ENCODE data around the gene CELSR1.

Gene CELSR1

DNA sequence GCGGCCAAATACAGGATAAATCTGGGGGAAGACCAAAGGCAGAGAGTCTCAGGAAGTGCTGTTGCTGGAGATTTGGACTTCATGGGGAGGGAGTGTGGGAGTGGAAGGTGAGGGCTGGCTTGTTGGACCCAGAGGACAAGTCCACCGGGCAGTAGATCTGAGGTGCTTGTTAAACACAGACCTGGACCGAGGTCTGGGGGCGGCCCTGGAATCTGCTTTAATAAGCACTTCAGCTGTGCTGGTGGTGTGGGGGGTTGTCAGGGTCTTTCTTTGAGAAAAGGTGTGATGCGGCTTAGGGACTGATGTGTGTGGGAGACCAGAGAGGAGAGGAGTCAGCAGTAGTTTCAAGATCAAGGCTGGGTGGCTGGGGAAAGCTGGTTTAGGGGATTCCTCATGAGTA lies 197.5 kb downstream of the CELSR1 start:
- Histone ChIP-seq H3K9ac (no peak overlapping the region), H3K4me1 (peaks cover 17% of the 10 kb centered on the region), H3K4me3 (no peak overlapping the region), H3K4me2 (no peak overlapping the region), H3K27ac (no peak overlapping the region), H3K27me3 (no peaks in the 10 kb centered on the region), H4K20me1 (peaks cover 92% of the 10 kb centered on the region), H3K36me3 (peaks cover 77% of the 10 kb centered on the region), H3K9me3 (no peaks in the 10 kb centered on the region)
- TF ChIP-seq Cebpa-rat (IDR thresholded peaks at IDR 0.05): no peak

GRCh38 chr22:46338636-46339035 lies 198.8 kb downstream of the CELSR1 start:
- Histone ChIP-seq H3K9me3 (no peaks in the 10 kb centered on the region), H3K27me3 (no peaks in the 10 kb centered on the region), H4K20me1 (peaks cover 78% of the 10 kb centered on the region), H3K27ac (no peak overlapping the region), H3K9ac (no peak overlapping the region; the same call in 1 of the 2 replicates), H3K4me1 (peaks cover 25% of the 10 kb centered on the region), H3K4me3 (no peak overlapping the region), H3K36me3 (peaks cover 64% of the 10 kb centered on the region), H3K4me2 (no peak overlapping the region)
- no peak for TF ChIP-seq Cebpa-rat (IDR thresholded peaks at IDR 0.05)

GRCh38 chr22:46337870-46338269 lies 199.6 kb downstream of the CELSR1 start:
- H3K27ac ChIP-seq: no peak overlapping the region
- H3K36me3 ChIP-seq: peaks cover 62% of the 10 kb centered on the region
- H3K9ac ChIP-seq: no peak overlapping the region
- peaks cover 71% of the 10 kb centered on the region for H4K20me1 ChIP-seq
- TF ChIP-seq Cebpa-rat (IDR thresholded peaks at IDR 0.05): no peak
- no peaks in the 10 kb centered on the region for H3K9me3 ChIP-seq
- H3K4me1 ChIP-seq: peaks cover 25% of the 10 kb centered on the region
- no peak overlapping the region for H3K4me2 ChIP-seq
- no peaks in the 10 kb centered on the region for H3K27me3 ChIP-seq
- H3K4me3 ChIP-seq: no peak overlapping the region

- H3K27ac ChIP-seq: peak overlapping the region; percentile 94
- peaks cover 62% of the 10 kb centered on the region for H3K36me3 ChIP-seq
- H3K27me3 ChIP-seq: no peaks in the 10 kb centered on the region
- peaks cover 25% of the 10 kb centered on the region for H3K4me1 ChIP-seq
- H3K9ac ChIP-seq: peak overlapping the region; percentile 85
- no peaks in the 10 kb centered on the region for H3K9me3 ChIP-seq
- no peak for TF ChIP-seq Cebpa-rat (IDR thresholded peaks at IDR 0.05)
- H4K20me1 ChIP-seq: peaks cover 56% of the 10 kb centered on the region
- peak overlapping the region; percentile 96 for H3K4me3 ChIP-seq
- H3K4me2 ChIP-seq: peak overlapping the region; percentile 93
These were observed 201.0 kb downstream of the CELSR1 start for GRCh38 chr22:46336119-46337078.

GRCh38 chr22:46335201-46336118 lies 202.0 kb downstream of the CELSR1 start, which contains the start of gene TRMU:
TRMU (plus strand) TSS chr22:46335714; CDS start chr22:46335765, 51 bp downstream.
- Histone ChIP-seq H3K36me3 (peaks cover 62% of the 10 kb centered on the region), H3K9ac (peak within 1 kb of the TSS; percentile 85), H4K20me1 (peaks cover 47% of the 10 kb centered on the region)

GRCh38 chr22:46331496-46331895 lies 205.9 kb downstream of the CELSR1 start:
- H3K4me1 ChIP-seq: peaks cover 14% of the 10 kb centered on the region
- TF ChIP-seq Cebpa-rat (IDR thresholded peaks at IDR 0.05): no peak
- no peak overlapping the region for H3K4me3 ChIP-seq
- H3K27me3 ChIP-seq: no peaks in the 10 kb centered on the region
- H3K9ac ChIP-seq: no peak overlapping the region
- H4K20me1 ChIP-seq: peaks cover 8% of the 10 kb centered on the region
- H3K36me3 ChIP-seq: peaks cover 70% of the 10 kb centered on the region
- no peaks in the 10 kb centered on the region for H3K9me3 ChIP-seq
- no peak overlapping the region for H3K4me2 ChIP-seq
- no peak overlapping the region for H3K27ac ChIP-seq

More at GRCh38 chr22:46335201-46336118, 202.0 kb downstream of the CELSR1 start, which contains the start of gene TRMU:
- peak within 1 kb of the TSS; percentile 93 for H3K4me2 ChIP-seq
- H3K4me3 ChIP-seq: peak within 1 kb of the TSS; percentile 96
- H3K27me3 ChIP-seq: no peaks in the 10 kb centered on the region
- H3K4me1 ChIP-seq: peaks cover 25% of the 10 kb centered on the region
- no peak for TF ChIP-seq Cebpa-rat (IDR thresholded peaks at IDR 0.05)
- H3K27ac ChIP-seq: peak within 1 kb of the TSS; percentile 94
- no peaks in the 10 kb centered on the region for H3K9me3 ChIP-seq

- Histone ChIP-seq H3K9me3 (no peaks in the 10 kb centered on the region), H3K4me1 (peaks cover 10% of the 10 kb centered on the region), H4K20me1 (no peaks in the 10 kb centered on the region), H3K27ac (no peak overlapping the region), H3K27me3 (no peaks in the 10 kb centered on the region), H3K36me3 (peaks cover 81% of the 10 kb centered on the region), H3K4me3 (no peak overlapping the region), H3K4me2 (no peak overlapping the region), H3K9ac (no peak overlapping the region)
- TF ChIP-seq Cebpa-rat (IDR thresholded peaks at IDR 0.05): no peak
These were observed 207.0 kb downstream of the CELSR1 start for GRCh38 chr22:46330426-46330825.

GRCh38 chr22:46329616-46330015 lies 207.8 kb downstream of the CELSR1 start:
- H3K4me2 ChIP-seq: no peak overlapping the region
- peaks cover 89% of the 10 kb centered on the region for H3K36me3 ChIP-seq
- H3K4me1 ChIP-seq: peaks cover 4% of the 10 kb centered on the region
- no peak for TF ChIP-seq Cebpa-rat (IDR thresholded peaks at IDR 0.05)
- H4K20me1 ChIP-seq: no peaks in the 10 kb centered on the region
- no peak overlapping the region for H3K27ac ChIP-seq
- H3K9ac ChIP-seq: no peak overlapping the region
- no peak overlapping the region for H3K4me3 ChIP-seq
- no peaks in the 10 kb centered on the region for H3K27me3 ChIP-seq
- no peaks in the 10 kb centered on the region for H3K9me3 ChIP-seq

- peaks cover 97% of the 10 kb centered on the region for H3K36me3 ChIP-seq
- no peak overlapping the region for H3K27ac ChIP-seq
- H3K9me3 ChIP-seq: no peaks in the 10 kb centered on the region
- no peaks in the 10 kb centered on the region for H4K20me1 ChIP-seq
- H3K27me3 ChIP-seq: no peaks in the 10 kb centered on the region
- no peaks in the 10 kb centered on the region for H3K4me1 ChIP-seq
- H3K4me2 ChIP-seq: no peak overlapping the region
- H3K9ac ChIP-seq: no peak overlapping the region
- TF ChIP-seq Cebpa-rat (IDR thresholded peaks at IDR 0.05): no peak
- H3K4me3 ChIP-seq: no peak overlapping the region
These were observed 208.6 kb downstream of the CELSR1 start for GRCh38 chr22:46328797-46329196.

Measured in BLaER1 (cell line).